Endothelial cell of umbilical vein (primary cell): ENCODE data around the gene HPCAL4.

Experiments
- EZH2 ChIP-seq: IDR thresholded peaks from 2 replicates; pipeline ENCODE4 v1.6.1; 2012; ENCODE audit warnings: borderline replicate concordance, low read depth, mild to moderate bottlenecking, moderate library complexity, low read length, inconsistent platforms; ENCODE audit not compliant: severe bottlenecking
- FOS ChIP-seq: IDR thresholded peaks from 2 replicates; pipeline ENCODE4 v1.6.1; 2011; ENCODE audit warnings: mild to moderate bottlenecking, low read length, moderate library complexity, borderline replicate concordance; ENCODE audit not compliant: insufficient read depth
- GATA2 ChIP-seq: IDR thresholded peaks from 2 replicates; pipeline ENCODE4 v1.7.0; 2011; ENCODE audit warnings: low read depth, mild to moderate bottlenecking, moderate library complexity, mixed read lengths, low read length; ENCODE audit not compliant: insufficient read length, insufficient read depth
- MYC ChIP-seq: IDR thresholded peaks from one replicate; pipeline ENCODE4 v1.6.1; 2011; ENCODE audit warnings: mild to moderate bottlenecking, low read depth, low read length
- POLR2A ChIP-seq: IDR thresholded peaks from 2 replicates; pipeline ENCODE4 v1.6.1; 2012; ENCODE audit warnings: low read depth, mild to moderate bottlenecking, control low read depth, low read length
- POLR2AphosphoS5 ChIP-seq: IDR thresholded peaks from 2 replicates; pipeline ENCODE4 v1.6.1; 2012; ENCODE audit warnings: low read depth, mild to moderate bottlenecking, control low read depth, low read length, moderate library complexity; ENCODE audit not compliant: insufficient read depth
- TF ChIP-seq, protein P1 (sequence below), 2 donors: IDR thresholded peaks; 1 replicate in 1 of 2; 2 replicates in 1 of 2; pipeline ENCODE4 v1.5.1; 2011; ENCODE audit warnings: low read length in 2 of 2, mild to moderate bottlenecking in 2 of 2, moderate library complexity in 2 of 2, control low read depth in 1 of 2, inconsistent platforms in 1 of 2, low read depth in 1 of 2; ENCODE audit not compliant: insufficient read depth in 1 of 2; ENCODE audit errors: extremely low read depth in 1 of 2
- TF ChIP-seq, protein P2 (sequence below): IDR thresholded peaks from 2 replicates; pipeline ENCODE4 v1.6.1; 2011; ENCODE audit not compliant: insufficient read depth, insufficient read length

DNA sequence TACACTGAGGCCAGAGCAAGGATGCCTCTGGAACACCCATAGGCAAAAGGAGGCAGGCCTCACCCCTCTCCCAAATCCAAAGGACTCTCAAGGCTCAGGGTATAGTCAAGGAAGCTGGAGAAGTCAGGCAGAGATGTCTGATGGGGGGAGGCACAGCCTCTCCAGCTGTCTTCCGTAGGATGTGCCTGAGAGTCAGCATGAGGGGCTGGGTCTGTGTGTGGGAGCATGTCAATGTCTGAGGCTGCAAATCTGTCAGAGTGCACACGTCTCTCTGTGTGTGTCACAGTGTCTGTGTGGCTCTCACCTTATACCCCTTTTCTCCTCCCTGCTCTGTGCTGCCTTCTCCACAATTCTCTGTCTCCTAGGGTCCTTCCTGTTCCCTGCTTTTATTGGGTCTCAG is 4.0 kb downstream of the HPCAL4 start:
- TF ChIP-seq POLR2AphosphoS5: no peak
- TF ChIP-seq EZH2: no peak
- no peak for TF ChIP-seq FOS
- TF ChIP-seq POLR2A: no peak
- TF ChIP-seq, protein P1, sequence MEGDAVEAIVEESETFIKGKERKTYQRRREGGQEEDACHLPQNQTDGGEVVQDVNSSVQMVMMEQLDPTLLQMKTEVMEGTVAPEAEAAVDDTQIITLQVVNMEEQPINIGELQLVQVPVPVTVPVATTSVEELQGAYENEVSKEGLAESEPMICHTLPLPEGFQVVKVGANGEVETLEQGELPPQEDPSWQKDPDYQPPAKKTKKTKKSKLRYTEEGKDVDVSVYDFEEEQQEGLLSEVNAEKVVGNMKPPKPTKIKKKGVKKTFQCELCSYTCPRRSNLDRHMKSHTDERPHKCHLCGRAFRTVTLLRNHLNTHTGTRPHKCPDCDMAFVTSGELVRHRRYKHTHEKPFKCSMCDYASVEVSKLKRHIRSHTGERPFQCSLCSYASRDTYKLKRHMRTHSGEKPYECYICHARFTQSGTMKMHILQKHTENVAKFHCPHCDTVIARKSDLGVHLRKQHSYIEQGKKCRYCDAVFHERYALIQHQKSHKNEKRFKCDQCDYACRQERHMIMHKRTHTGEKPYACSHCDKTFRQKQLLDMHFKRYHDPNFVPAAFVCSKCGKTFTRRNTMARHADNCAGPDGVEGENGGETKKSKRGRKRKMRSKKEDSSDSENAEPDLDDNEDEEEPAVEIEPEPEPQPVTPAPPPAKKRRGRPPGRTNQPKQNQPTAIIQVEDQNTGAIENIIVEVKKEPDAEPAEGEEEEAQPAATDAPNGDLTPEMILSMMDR (IDR thresholded peaks at IDR 0.05; ENCODE audit: extremely low read depth in 1 of 2, insufficient read depth in 1 of 2, low read depth in 1 of 2, low read length in 2 of 2): no peak
- no peak for TF ChIP-seq GATA2
- no peak for TF ChIP-seq MYC
- TF ChIP-seq, protein P2, sequence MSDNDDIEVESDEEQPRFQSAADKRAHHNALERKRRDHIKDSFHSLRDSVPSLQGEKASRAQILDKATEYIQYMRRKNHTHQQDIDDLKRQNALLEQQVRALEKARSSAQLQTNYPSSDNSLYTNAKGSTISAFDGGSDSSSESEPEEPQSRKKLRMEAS: no peak
